Ascending aorta (tissue), 2 donors: Measurements from ENCODE around the gene JAKMIP1. TPM values are rescaled to one million over a fixed set of nuclear protein-coding genes. Genes with fewer than 3 reads are reported as not detected.

ENCODE experiments used
- DNase-seq, 2 donors: peaks; one replicate each; pipeline ENCODE4 v3.0.0-alpha.2; 2019; ENCODE audit warnings: low spot score in 2 of 2
- H3K27ac ChIP-seq, 2 donors: fragments of 200-600 bp; sonication (generic); one replicate each; pipeline ENCODE4 v1.5.1; 2016 to 2017; ENCODE audit warnings: mild to moderate bottlenecking in 1 of 2
- H3K27me3 ChIP-seq: fragments of 200-600 bp; sonication (generic); one replicate; pipeline ENCODE4 v1.5.1; 2017
- H3K36me3 ChIP-seq, 2 donors: fragments of 200-600 bp; sonication (generic); one replicate each; pipeline ENCODE4 v1.5.1; 2016
- H3K4me1 ChIP-seq, 2 donors: fragments of 200-600 bp; sonication (generic); one replicate each; pipeline ENCODE4 v1.5.1; 2016 to 2017; ENCODE audit warnings: mild to moderate bottlenecking in 1 of 2
- H3K4me3 ChIP-seq, 2 donors: fragments of 200-600 bp; sonication (generic); one replicate each; pipeline ENCODE4 v1.5.1; 2016 to 2017; ENCODE audit warnings: mild to moderate bottlenecking in 1 of 2
- H3K9me3 ChIP-seq, 2 donors: fragments of 200-600 bp; sonication (generic); one replicate each; pipeline ENCODE4 v1.5.1; 2016
- intact Hi-C: fragments of 100-400 bp; cut with DNase I; formaldehyde crosslinking; loops from one replicate; pipeline ENCODE4 v1.15.1; 2023
- total RNA-seq: library from RNA; depleted of rRNA; stranded (reverse); fragments of >200 nt; gene quantifications from one replicate; pipeline ENCODE4 v1.1.0, GENCODE V29; 2016
- TF ChIP-seq, protein P1 (sequence below), 3 experiments: fragments of 200-600 bp in 2 of 3; fragments of 450-650 bp in 1 of 3; sonication (generic) in 2 of 3; IDR thresholded peaks; one replicate each; pipeline ENCODE4 v1.5.1; 2016 to 2019; ENCODE audit warnings: antibody characterized with exemption in 3 of 3, mild to moderate bottlenecking in 1 of 3, moderate library complexity in 1 of 3

Gene JAKMIP1
- total RNA-seq, 1 donor from 2014 or later, result not detected

DNA sequence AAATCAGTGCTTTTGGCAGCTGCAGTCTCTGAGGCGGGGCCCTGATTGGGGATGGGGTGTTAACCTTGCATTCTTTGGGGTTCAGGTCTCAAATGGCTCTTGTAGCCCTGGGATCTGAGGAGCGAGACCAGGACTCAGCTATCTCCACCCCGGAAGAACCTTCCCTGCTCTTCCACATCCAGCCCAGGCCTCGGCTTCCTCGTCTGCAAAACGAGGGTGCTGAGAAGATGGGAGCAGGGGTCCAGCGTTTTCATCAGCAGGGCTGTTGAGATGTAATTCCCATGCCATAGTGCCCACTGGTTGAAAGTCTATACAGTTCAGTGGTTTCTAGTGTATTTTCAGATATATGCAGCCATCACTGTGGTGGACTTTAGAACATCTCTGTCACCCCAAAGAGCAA lies 34.7 kb upstream of the JAKMIP1 start:
- intact Hi-C loops, result no loop called here
- peak in 1 of 2 donors; percentile 25 for DNase-seq
- Histone ChIP-seq H3K4me1 (no peaks in the 10 kb centered on the region), H3K4me3 (no peak overlapping the region), H3K27ac (no peak overlapping the region), H3K27me3 (no peaks in the 10 kb centered on the region), H3K9me3 (no peaks in the 10 kb centered on the region), H3K36me3 (no peaks in the 10 kb centered on the region)
- TF ChIP-seq, protein P1, sequence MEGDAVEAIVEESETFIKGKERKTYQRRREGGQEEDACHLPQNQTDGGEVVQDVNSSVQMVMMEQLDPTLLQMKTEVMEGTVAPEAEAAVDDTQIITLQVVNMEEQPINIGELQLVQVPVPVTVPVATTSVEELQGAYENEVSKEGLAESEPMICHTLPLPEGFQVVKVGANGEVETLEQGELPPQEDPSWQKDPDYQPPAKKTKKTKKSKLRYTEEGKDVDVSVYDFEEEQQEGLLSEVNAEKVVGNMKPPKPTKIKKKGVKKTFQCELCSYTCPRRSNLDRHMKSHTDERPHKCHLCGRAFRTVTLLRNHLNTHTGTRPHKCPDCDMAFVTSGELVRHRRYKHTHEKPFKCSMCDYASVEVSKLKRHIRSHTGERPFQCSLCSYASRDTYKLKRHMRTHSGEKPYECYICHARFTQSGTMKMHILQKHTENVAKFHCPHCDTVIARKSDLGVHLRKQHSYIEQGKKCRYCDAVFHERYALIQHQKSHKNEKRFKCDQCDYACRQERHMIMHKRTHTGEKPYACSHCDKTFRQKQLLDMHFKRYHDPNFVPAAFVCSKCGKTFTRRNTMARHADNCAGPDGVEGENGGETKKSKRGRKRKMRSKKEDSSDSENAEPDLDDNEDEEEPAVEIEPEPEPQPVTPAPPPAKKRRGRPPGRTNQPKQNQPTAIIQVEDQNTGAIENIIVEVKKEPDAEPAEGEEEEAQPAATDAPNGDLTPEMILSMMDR (IDR thresholded peaks at IDR 0.05), result no peak

DNA sequence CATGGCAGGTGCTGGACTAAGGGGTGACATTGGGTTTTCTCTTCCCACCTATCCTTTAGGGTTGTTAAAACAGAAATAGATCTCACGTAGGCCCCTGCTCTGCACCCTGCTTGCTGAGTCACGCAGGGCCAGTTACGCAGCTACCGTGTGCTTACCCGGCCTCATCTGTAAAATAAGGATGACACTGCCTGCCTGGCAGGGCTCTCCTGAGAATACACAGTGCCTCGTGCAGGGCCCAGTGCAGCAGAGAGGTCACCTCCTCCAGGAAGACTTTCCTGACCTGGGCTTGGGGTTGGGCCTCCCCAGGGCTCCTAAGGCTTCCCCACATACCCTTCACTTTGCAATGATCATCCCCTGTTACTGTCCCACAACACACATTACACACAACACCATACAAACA lies 33.6 kb upstream of the JAKMIP1 start:
- Histone ChIP-seq H3K4me1 (no peaks in the 10 kb centered on the region), H3K36me3 (no peaks in the 10 kb centered on the region), H3K27ac (no peak overlapping the region), H3K9me3 (no peaks in the 10 kb centered on the region), H3K4me3 (no peak overlapping the region), H3K27me3 (no peaks in the 10 kb centered on the region)
- peak in 1 of 2 donors; percentile 28 for DNase-seq
- TF ChIP-seq, protein P1 (IDR thresholded peaks at IDR 0.05), result no peak
- intact Hi-C loops, result no loop called here

DNA sequence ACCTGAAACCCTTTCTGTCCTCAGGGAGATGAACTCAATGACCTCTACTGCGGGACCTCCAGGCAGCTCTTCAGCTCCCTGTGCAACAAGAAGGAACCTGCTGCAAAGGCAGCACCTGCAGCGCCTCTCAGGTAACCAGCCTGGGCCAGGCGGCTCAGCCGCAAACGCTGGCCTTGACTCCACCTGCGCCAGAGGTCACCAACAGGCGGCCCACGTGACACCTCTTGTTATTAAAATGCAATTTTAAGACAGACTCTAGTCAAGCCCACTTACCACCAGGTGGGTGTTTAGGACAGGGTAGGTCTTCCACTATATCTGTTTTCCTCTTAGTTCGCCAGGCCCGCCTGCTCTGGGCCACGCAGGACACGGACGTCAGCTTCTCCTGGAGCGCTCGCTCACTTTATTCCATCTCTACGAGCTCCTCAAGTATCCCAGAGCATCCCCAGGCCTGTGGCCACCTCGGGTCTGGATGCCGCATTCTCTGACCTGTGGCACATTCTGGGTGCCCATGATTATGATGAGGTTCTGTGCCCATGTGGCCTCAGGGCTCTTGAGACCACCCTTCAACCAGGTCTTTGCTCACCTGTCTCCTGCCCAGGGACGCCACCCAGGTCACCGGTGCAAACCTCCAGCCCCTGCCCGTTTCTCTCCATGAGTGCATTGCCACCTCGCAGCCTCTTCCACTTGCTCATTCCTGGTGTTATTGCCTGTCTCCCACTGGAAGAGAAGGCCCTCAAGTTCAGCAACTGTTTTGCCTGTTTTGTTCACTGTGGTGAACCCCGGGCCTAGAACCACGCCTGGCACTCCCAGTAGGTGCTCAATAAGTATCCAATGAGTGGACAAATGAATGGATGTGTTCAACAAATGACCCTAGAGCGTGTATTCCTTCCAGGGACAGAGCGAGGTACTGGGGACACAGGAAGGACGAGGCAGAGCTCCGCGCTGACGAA lies 32.8 kb upstream of the JAKMIP1 start:
- TF ChIP-seq, protein P1 (IDR thresholded peaks at IDR 0.05), result no peak

DNA sequence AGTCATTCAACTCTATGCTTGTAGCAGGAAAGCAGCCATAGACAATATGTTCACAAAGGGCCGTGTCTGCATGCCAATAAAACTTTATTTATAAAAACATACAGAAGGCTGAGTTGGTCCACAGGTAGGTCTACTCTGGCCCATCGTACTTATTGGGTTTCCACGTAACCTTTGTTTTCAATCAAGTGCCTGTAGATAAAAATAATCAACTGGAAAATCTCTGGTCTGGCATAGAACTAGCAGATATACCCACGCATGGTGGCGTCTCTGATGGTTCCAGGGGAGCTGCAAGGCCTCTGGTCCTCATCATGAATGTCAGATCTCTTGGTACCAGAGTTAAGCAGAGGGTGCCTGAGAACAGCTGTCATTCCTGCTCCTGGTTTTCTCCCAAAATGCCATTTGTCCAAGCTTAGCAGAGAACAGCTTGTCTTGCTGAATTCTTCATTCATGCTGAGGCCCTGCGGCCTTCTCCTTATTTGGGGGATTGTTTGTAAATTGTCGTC lies 31.4 kb upstream of the JAKMIP1 start:
- Histone ChIP-seq H3K4me1 (no peaks in the 10 kb centered on the region), H3K4me3 (no peak overlapping the region), H3K27me3 (no peaks in the 10 kb centered on the region), H3K36me3 (no peaks in the 10 kb centered on the region), H3K27ac (no peak overlapping the region), H3K9me3 (no peaks in the 10 kb centered on the region)
- TF ChIP-seq, protein P1 (IDR thresholded peaks at IDR 0.05), result no peak
- no peak for DNase-seq
- intact Hi-C loops, result no loop called here

More for the DNA sequence above, 32.8 kb upstream of the JAKMIP1 start:
- DNase-seq, result peak in 1 of 2 donors; percentile 60
- no peak overlapping the region for H3K4me3 ChIP-seq
- H3K27me3 ChIP-seq, result no peaks in the 10 kb centered on the region
- no peak overlapping the region for H3K27ac ChIP-seq
- no peaks in the 10 kb centered on the region for H3K36me3 ChIP-seq
- intact Hi-C loops, result no loop called here
- H3K4me1 ChIP-seq, result no peaks in the 10 kb centered on the region
- H3K9me3 ChIP-seq, result no peaks in the 10 kb centered on the region

DNA sequence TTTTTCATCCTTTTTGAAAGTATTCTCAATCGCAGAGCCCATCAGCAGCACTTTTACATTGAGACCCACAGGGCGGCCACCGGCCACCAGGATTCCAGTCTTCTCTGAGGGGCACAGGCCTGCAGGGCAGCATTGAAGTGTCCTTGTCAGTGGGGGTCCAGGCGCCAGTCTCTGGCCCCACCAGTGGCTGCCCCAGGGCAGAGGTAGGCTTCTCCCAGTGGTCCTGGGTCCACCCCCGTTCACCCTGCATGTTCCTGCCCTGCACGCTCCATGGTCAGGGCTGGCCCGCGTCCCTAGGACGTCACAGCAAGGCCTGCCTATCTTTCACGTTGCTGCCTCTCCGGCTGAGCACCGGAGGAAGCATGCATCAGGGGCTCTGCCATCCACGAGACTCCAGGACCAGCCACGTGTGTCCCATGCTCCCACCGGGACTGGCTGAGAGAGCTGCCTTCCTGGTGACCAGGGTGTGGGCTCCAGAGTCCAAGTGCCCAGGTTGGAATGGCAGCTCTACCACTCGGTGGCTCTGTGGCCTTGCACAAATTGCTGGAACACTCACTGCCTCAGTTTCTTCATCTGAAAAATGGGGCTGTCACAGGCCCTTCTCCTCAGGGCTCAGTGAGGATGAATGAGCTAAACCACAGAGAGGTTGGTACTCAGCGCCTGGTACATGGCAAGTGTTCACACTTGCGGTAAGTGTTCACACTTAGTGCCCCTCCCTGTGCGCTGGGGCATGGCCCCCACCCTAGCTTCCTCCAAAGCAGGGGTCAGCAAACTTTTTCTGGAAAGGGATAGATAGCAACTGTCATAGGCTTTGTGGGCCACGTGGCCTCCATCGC lies 30.7 kb upstream of the JAKMIP1 start:
- DNase-seq, result peak in 1 of 2 donors; percentile 49
- intact Hi-C loops, result no loop called here
- Histone ChIP-seq H3K4me3 (no peak overlapping the region), H3K4me1 (no peaks in the 10 kb centered on the region), H3K36me3 (no peaks in the 10 kb centered on the region), H3K27ac (no peak overlapping the region), H3K9me3 (no peaks in the 10 kb centered on the region), H3K27me3 (no peaks in the 10 kb centered on the region)
- TF ChIP-seq, protein P1 (IDR thresholded peaks at IDR 0.05), result no peak
